Esophagus (tissue), 2 donors: ENCODE results near the gene PXT1. TPM values are rescaled to one million over a fixed set of nuclear protein-coding genes. Genes with fewer than 3 reads are reported as not detected.
"Not testable (repeated sequence)": the region's sequence is repeated elsewhere in the genome, so short reads cannot be mapped to it uniquely, and the experiment has no call there.

Experiments used
- H3K27ac ChIP-seq, 2 donors: one replicate each; pipeline ENCODE4 v1.5.1; 2013; ENCODE audit warnings: low read depth in 2 of 2, mild to moderate bottlenecking in 2 of 2, inconsistent platforms in 1 of 2, low read length in 1 of 2, moderate library complexity in 1 of 2
- H3K27me3 ChIP-seq, 2 donors: one replicate each; pipeline ENCODE4 v1.6.1; 2013; ENCODE audit warnings: low read length in 2 of 2, control low read depth in 1 of 2, mild to moderate bottlenecking in 1 of 2; ENCODE audit not compliant: insufficient read depth in 2 of 2, control insufficient read depth in 1 of 2
- H3K36me3 ChIP-seq, 2 donors: one replicate each; pipeline ENCODE4 v1.6.1; 2013; ENCODE audit warnings: low read length in 1 of 2; ENCODE audit not compliant: control insufficient read depth in 2 of 2, insufficient read depth in 2 of 2
- H3K4me1 ChIP-seq, 2 donors: one replicate each; pipeline ENCODE4 v1.6.1; 2013; ENCODE audit warnings: low read length in 1 of 2; ENCODE audit not compliant: control insufficient read depth in 2 of 2, insufficient read depth in 2 of 2
- H3K4me3 ChIP-seq, 2 donors: one replicate each; pipeline ENCODE4 v1.5.1; 2013; ENCODE audit warnings: low read length in 2 of 2, mild to moderate bottlenecking in 2 of 2, low read depth in 1 of 2, moderate library complexity in 1 of 2
- H3K9me3 ChIP-seq, 2 donors: one replicate each; pipeline ENCODE4 v1.6.1; 2013; ENCODE audit warnings: mild to moderate bottlenecking in 2 of 2, low read depth in 1 of 2, low read length in 1 of 2, moderate library complexity in 1 of 2; ENCODE audit not compliant: control insufficient read depth in 2 of 2, insufficient read depth in 1 of 2
- WGBS, 2 donors: extraction: QIAGEN DNeasy Blood & Tissue Kit; methylation state at CpG; one replicate each; pipeline ENCODE4 v1.1.7; 2013; 5-methylcytosine and 5-hydroxymethylcytosine counted together
- polyA plus RNA-seq, 2 donors: library from polyadenylated mRNA; stranded (reverse); fragments of 200-250 nt; gene quantifications; one replicate each; pipeline ENCODE4 v1.2.3, GENCODE V29; 2013
- donor health status: healthy with polysubstance abuse.
- donor health status: Bipolar disorder and iron deficiency.

PXT1 gene
- polyA plus RNA-seq, 2 donors = not detected

- Histone ChIP-seq H3K36me3 (no peaks in the 10 kb centered on the region), H3K27me3 (no peaks in the 10 kb centered on the region), H3K4me1 (no peaks in the 10 kb centered on the region), H3K9me3 (no peaks in the 10 kb centered on the region), H3K4me3 (no peak overlapping the region), H3K27ac (no peak overlapping the region)
- WGBS, 2 donors = 93% methylated on average over 4 of the region's 4 CpGs
Observed at GRCh38 chr6:36413489-36414480, 28.9 kb downstream of the PXT1 start.

- not testable (repeated sequence) for H3K27ac ChIP-seq, H3K27me3 ChIP-seq, H3K36me3 ChIP-seq, H3K4me1 ChIP-seq, H3K4me3 ChIP-seq, H3K9me3 ChIP-seq
- WGBS, 2 donors = 73 to 81% methylated on average over 5 of the region's 5 CpGs
Observed at GRCh38 chr6:36409718-36410117, 32.9 kb downstream of the PXT1 start.

GRCh38 chr6:36404164-36404563 is 38.5 kb downstream of the PXT1 start:
- WGBS, 2 donors = 94 to 96% methylated on average over 4 of the region's 4 CpGs
- no peaks in the 10 kb centered on the region for H3K4me1 ChIP-seq
- no peaks in the 10 kb centered on the region for H3K9me3 ChIP-seq
- no peaks in the 10 kb centered on the region for H3K27me3 ChIP-seq
- no peaks in the 10 kb centered on the region for H3K36me3 ChIP-seq
- no peak overlapping the region for H3K4me3 ChIP-seq
- H3K27ac ChIP-seq = no peak overlapping the region

- Histone ChIP-seq H3K27me3 (no peaks in the 10 kb centered on the region), H3K9me3 (no peaks in the 10 kb centered on the region), H3K4me3 (no peak overlapping the region), H3K4me1 (no peaks in the 10 kb centered on the region), H3K27ac (no peak overlapping the region), H3K36me3 (no peaks in the 10 kb centered on the region)
- WGBS, 2 donors = 82 to 89% methylated on average over 3 of the region's 3 CpGs
Observed at GRCh38 chr6:36402481-36402880, 40.2 kb downstream of the PXT1 start.

- 59 to 79% methylated on average over 1 of the region's 1 CpG for WGBS, 2 donors
Observed at GRCh38 chr6:36399970-36400369, 42.7 kb downstream of the PXT1 start.

GRCh38 chr6:36392621-36393020 is 50.0 kb downstream of the PXT1 start:
- WGBS, 2 donors = 92 to 93% methylated on average over 5 of the region's 5 CpGs
- no peaks in the 10 kb centered on the region for H3K27me3 ChIP-seq
- peaks cover 0 to 3% of the 10 kb centered on the region in 2 donors for H3K4me1 ChIP-seq
- H3K36me3 ChIP-seq = no peaks in the 10 kb centered on the region
- no peak overlapping the region for H3K27ac ChIP-seq
- H3K9me3 ChIP-seq = no peaks in the 10 kb centered on the region
- H3K4me3 ChIP-seq = no peak overlapping the region

More at GRCh38 chr6:36399970-36400369, 42.7 kb downstream of the PXT1 start:
- no peaks in the 10 kb centered on the region for H3K9me3 ChIP-seq
- H3K36me3 ChIP-seq = no peaks in the 10 kb centered on the region
- no peak overlapping the region for H3K4me3 ChIP-seq
- no peaks in the 10 kb centered on the region for H3K4me1 ChIP-seq
- H3K27ac ChIP-seq = no peak overlapping the region
- H3K27me3 ChIP-seq = no peaks in the 10 kb centered on the region

- peaks cover 0 to 3% of the 10 kb centered on the region in 2 donors for H3K4me1 ChIP-seq
- no peak overlapping the region for H3K4me3 ChIP-seq
- no peaks in the 10 kb centered on the region for H3K27me3 ChIP-seq
- no peaks in the 10 kb centered on the region for H3K36me3 ChIP-seq
- no peaks in the 10 kb centered on the region for H3K9me3 ChIP-seq
- H3K27ac ChIP-seq = no peak overlapping the region
Observed at GRCh38 chr6:36389353-36389752, 53.3 kb downstream of the PXT1 start.

- Histone ChIP-seq H3K36me3 (no peaks in the 10 kb centered on the region), H3K9me3 (no peaks in the 10 kb centered on the region), H3K4me1 (peaks cover 0 to 3% of the 10 kb centered on the region in 2 donors), H3K27me3 (no peaks in the 10 kb centered on the region), H3K4me3 (peak within 1 kb of the TSS; percentile 64 to 83), H3K27ac (peak within 1 kb of the TSS; percentile 20 to 48)
- WGBS, 2 donors = 9 to 11% methylated on average over 64 of the region's 65 CpGs
Observed at GRCh38 chr6:36387440-36388303, 55.0 kb downstream of the PXT1 start, which contains the start of gene ETV7. Gene ETV7 (minus strand): TSS chr6:36387669. CDS start chr6:36387541, 128 bp downstream.
